Neural crest cell (in vitro differentiated cells): ENCODE measurements around the gene FRMD6. TPM values are rescaled to one million over a fixed set of nuclear protein-coding genes. Genes with fewer than 3 reads are reported as not detected.
"Not testable (repeated sequence)": the region's sequence is repeated elsewhere in the genome, so short reads cannot be mapped to it uniquely, and the experiment has no call there.

Experiments
- DNase-seq: peaks from one replicate; pipeline ENCODE4 v3.0.0; 2021; ENCODE audit warnings: low read depth, mixed read lengths, low spot score
- H3K27ac Mint-ChIP-seq: one replicate; pipeline ENCODE4 v1.8.0; 2021; ENCODE audit warnings: mild to moderate bottlenecking, mixed read lengths; ENCODE audit not compliant: unreplicated experiment
- H3K27me3 Mint-ChIP-seq: 2 replicates; pipeline ENCODE4 v1.8.0; 2021; ENCODE audit warnings: low read depth, mild to moderate bottlenecking, mixed read lengths
- H3K36me3 Mint-ChIP-seq: 2 replicates; pipeline ENCODE4 v1.8.0; 2021; ENCODE audit warnings: low read depth, mild to moderate bottlenecking, mixed read lengths
- H3K4me1 Mint-ChIP-seq: 2 replicates; pipeline ENCODE4 v1.8.0; 2021; ENCODE audit warnings: mixed read lengths
- H3K4me3 Mint-ChIP-seq: one replicate; pipeline ENCODE4 v1.8.0; 2021; ENCODE audit warnings: mild to moderate bottlenecking, mixed read lengths
- H3K9me3 Mint-ChIP-seq: 2 replicates; pipeline ENCODE4 v1.8.0; 2021; ENCODE audit warnings: mixed read lengths
- total RNA-seq: library from RNA; stranded (reverse); gene quantifications from 2 replicates; pipeline ENCODE4 v1.2.1, GENCODE V29; 2021
- TF ChIP-seq, protein P1 (sequence below): fragments of 200-600 bp; sonication (generic); conservative IDR thresholded peaks from 2 replicates; pipeline ENCODE4 v1.5.0; 2021; ENCODE audit warnings: antibody characterized with exemption, mild to moderate bottlenecking

Gene FRMD6
- total RNA-seq, 1 donor from 2014 or later: 38.0 TPM

DNA sequence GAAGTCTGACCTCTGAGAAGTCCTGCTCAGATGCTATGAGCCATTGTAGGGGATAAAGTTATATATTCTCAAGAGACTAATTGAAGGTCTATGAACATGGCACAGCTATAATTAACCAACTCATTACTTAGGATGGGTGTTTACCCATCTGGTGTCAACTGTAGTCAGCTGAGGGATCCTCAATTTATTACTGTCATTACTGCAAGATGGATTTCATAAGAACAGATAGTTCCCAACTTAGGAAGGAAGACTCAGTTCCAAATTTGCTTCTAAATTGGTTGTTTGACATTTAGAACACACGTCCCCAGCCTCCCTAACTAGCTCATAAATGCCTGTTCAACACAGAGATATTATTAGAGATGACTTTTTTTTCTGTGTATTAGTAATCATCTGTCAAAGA is 81.4 kb downstream of the FRMD6 start:
- Mint-ChIP-seq H3K27me3 (no peaks in the 10 kb centered on the region), H3K9me3 (no peaks in the 10 kb centered on the region), H3K36me3 (peaks cover 10% of the 10 kb centered on the region), H3K27ac (no peak overlapping the region), H3K4me1 (peaks cover 7% of the 10 kb centered on the region), H3K4me3 (no peak overlapping the region)
- no peak for DNase-seq
- TF ChIP-seq, protein P1, sequence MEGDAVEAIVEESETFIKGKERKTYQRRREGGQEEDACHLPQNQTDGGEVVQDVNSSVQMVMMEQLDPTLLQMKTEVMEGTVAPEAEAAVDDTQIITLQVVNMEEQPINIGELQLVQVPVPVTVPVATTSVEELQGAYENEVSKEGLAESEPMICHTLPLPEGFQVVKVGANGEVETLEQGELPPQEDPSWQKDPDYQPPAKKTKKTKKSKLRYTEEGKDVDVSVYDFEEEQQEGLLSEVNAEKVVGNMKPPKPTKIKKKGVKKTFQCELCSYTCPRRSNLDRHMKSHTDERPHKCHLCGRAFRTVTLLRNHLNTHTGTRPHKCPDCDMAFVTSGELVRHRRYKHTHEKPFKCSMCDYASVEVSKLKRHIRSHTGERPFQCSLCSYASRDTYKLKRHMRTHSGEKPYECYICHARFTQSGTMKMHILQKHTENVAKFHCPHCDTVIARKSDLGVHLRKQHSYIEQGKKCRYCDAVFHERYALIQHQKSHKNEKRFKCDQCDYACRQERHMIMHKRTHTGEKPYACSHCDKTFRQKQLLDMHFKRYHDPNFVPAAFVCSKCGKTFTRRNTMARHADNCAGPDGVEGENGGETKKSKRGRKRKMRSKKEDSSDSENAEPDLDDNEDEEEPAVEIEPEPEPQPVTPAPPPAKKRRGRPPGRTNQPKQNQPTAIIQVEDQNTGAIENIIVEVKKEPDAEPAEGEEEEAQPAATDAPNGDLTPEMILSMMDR: no peak

DNA sequence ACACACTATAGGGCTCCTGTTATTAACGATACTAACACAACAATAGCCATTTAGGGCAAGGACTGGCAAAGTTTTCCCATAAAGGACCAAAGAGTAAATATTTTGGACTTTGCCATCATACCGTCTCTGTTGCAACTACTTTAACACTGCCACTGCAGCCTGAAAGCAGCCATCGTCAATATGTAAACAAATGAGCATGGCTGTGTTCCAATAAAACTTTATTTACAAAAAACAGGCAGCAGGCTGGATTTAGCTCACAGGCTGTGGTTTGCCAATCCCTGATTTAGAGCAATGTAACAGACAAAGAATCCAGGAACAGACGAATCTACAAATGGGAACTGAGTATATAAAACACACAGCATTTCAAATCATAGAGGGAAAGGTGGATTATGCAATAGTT is 84.1 kb downstream of the FRMD6 start:
- Mint-ChIP-seq H3K4me3 (no peak overlapping the region), H3K27ac (no peak overlapping the region), H3K4me1 (peaks cover 7% of the 10 kb centered on the region), H3K36me3 (peaks cover 5% of the 10 kb centered on the region), H3K27me3 (no peaks in the 10 kb centered on the region), H3K9me3 (no peaks in the 10 kb centered on the region)
- TF ChIP-seq, protein P1: no peak
- no peak for DNase-seq

DNA sequence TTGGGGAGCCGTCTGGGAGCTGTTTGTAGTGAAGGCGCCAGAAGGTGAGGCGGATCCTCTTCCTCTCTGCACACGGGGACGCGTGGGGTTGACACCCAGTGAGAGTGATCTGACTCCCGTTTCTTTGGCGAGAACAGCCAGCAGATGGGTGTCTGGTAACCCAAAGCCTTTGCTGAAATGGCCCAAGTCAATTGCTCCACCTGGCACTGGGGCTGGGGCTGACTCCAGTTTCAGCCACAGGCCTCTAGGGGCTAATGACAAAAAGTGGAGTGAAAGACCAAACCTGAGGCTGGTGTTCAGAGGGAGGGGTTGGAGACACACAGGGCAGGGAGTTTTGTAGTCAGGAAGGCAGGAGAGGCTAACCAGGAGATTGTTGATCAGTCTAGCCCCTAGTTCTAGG is 87.0 kb downstream of the FRMD6 start:
- DNase-seq: no peak
- H3K4me3 Mint-ChIP-seq: no peak overlapping the region
- TF ChIP-seq, protein P1: no peak
- H3K9me3 Mint-ChIP-seq: peaks cover 14% of the 10 kb centered on the region
- peaks cover 7% of the 10 kb centered on the region for H3K4me1 Mint-ChIP-seq
- no peaks in the 10 kb centered on the region for H3K27me3 Mint-ChIP-seq
- peaks cover 7% of the 10 kb centered on the region for H3K36me3 Mint-ChIP-seq
- H3K27ac Mint-ChIP-seq: no peak overlapping the region

DNA sequence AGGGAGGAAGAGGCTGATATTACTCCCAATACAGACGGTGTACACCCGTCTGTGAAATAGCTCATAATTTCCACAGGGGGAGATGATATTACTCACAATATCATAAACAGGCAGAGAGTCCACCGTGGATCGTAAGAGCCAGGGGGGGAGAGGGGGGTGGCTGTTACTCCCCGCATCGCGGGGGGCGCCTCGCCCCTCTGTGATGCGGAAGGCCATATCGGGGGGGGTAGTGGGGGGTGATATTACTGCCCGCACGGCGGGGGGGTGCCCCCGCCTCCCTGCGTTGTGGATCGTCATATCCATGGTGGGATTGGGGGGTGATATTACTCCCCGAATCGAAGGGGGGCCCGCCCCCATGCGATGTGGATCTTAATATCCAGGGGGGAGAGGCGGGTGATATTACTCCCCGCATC is 91.9 kb downstream of the FRMD6 start:
- no peaks in the 10 kb centered on the region for H3K27me3 Mint-ChIP-seq
- no peak overlapping the region for H3K4me3 Mint-ChIP-seq
- H3K9me3 Mint-ChIP-seq: peaks cover 24% of the 10 kb centered on the region
- peaks cover 2% of the 10 kb centered on the region for H3K4me1 Mint-ChIP-seq
- peaks cover 4% of the 10 kb centered on the region for H3K36me3 Mint-ChIP-seq
- no peak for DNase-seq
- TF ChIP-seq, protein P1: no peak
- H3K27ac Mint-ChIP-seq: no peak overlapping the region

DNA sequence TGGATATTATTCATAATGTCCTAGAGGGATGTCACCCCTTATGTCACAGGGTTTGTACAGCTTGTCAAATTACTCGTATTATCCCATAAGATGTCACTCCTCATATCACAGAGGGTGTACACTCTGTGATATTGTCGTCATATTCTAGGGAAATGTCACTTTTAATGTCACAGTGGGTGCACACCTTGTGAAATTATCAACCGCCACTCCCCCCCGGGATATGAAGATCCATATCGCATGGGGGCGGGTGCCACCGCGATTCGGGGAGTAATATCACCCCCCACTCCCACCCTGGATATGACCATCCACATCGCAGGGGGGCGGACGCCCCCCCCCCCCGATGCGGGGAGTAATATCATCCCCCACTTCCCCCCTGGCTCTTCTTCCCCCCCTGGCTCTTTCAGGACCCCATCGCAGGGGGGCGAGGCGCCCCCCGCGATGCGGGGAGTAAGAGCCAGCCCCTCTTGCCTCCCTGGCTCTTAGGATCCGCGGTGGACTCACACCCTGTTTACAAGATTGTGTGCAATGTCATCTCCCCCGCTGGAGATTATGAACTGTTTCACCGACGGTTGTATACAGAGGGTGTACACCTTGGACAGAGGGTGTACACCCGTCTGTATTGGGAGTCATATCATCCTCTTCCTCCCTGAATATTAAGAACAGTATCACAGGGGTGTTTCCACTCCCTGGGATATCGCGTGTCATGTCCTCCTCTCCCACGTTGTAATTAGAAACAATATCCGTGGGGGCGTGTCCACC is 92.8 kb downstream of the FRMD6 start:
- DNase-seq: no peak
- Mint-ChIP-seq H3K4me3 (no peak overlapping the region), H3K4me1 (peaks cover 9% of the 10 kb centered on the region), H3K9me3 (peaks cover 26% of the 10 kb centered on the region), H3K36me3 (peaks cover 4% of the 10 kb centered on the region), H3K27me3 (no peaks in the 10 kb centered on the region), H3K27ac (no peak overlapping the region)
- TF ChIP-seq, protein P1: no peak

DNA sequence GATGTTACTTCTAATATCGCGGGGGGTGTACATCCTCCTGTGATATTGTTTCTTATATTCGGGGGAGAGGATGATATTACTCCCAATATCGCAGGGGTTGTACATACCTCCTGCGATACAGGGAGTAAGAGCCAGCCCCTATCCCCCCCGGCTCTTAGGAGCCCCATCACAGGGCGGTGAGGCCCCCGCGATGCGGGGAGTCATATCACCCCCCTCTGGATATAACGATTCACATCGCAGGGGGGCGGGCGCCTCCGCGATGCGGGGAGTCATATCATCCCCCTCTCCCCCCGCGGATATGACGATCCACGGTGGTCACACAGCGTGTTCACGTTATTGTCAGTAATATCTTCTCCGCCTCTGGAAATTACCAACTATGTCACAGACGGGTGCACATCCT is 95.1 kb downstream of the FRMD6 start:
- H3K36me3 Mint-ChIP-seq, H3K27ac Mint-ChIP-seq, H3K27me3 Mint-ChIP-seq, H3K4me3 Mint-ChIP-seq, DNase-seq: not testable (repeated sequence)
- Mint-ChIP-seq H3K4me1 (peaks cover 23% of the 10 kb centered on the region), H3K9me3 (peaks cover 22% of the 10 kb centered on the region)
